Measurements from ENCODE around the gene HMHB1.

Gene HMHB1

DNA sequence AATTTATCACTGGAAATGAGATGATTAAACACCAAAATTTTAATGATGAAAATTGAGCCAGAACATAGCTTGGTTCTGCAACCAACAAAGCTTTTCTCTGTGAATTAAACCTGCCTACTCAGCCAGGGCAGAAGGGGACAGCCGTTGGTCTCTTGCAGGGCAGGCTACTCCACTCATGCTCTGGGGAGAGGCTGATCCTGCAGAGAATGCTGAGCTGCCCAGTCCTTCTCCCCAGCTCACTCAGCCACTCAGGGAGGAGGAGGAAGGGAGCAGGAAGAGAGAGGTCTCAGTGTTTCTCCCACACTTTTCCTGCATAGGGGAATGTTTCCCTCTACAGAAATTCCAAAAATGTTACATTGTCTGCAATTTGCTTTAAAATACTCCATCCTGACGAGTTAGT is 40.4 kb upstream of the HMHB1 start:
- no peak for DNase-seq (ENCODE audit: low spot score)
- TF ChIP-seq, protein P1, sequence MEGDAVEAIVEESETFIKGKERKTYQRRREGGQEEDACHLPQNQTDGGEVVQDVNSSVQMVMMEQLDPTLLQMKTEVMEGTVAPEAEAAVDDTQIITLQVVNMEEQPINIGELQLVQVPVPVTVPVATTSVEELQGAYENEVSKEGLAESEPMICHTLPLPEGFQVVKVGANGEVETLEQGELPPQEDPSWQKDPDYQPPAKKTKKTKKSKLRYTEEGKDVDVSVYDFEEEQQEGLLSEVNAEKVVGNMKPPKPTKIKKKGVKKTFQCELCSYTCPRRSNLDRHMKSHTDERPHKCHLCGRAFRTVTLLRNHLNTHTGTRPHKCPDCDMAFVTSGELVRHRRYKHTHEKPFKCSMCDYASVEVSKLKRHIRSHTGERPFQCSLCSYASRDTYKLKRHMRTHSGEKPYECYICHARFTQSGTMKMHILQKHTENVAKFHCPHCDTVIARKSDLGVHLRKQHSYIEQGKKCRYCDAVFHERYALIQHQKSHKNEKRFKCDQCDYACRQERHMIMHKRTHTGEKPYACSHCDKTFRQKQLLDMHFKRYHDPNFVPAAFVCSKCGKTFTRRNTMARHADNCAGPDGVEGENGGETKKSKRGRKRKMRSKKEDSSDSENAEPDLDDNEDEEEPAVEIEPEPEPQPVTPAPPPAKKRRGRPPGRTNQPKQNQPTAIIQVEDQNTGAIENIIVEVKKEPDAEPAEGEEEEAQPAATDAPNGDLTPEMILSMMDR (IDR thresholded peaks at IDR 0.05): no peak
- no peak overlapping the region for H3K27ac ChIP-seq
- no peak overlapping the region for H3K4me3 ChIP-seq

DNA sequence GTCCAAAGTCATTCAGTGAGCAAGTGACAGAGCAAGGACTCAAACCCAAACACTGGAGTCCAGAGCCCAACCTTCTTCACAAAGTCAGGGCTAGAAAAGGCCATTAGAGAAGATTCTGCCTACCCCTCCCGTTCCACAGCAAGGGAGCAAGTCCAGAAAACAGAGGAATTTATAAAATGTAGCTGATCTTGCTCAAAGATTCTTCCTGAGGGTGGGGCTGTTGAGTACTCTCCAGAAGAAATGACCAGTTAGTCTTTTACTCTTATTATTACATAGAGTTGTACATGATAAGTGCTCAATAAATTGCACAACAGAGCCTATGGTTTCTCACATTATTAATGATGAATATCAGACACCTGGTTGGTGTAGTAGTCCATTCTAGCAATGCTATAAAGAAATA is 39.3 kb upstream of the HMHB1 start:
- Histone ChIP-seq H3K27ac (no peak overlapping the region), H3K4me3 (no peak overlapping the region)
- no peak for DNase-seq (ENCODE audit: low spot score)
- TF ChIP-seq, protein P1 (IDR thresholded peaks at IDR 0.05): no peak

DNA sequence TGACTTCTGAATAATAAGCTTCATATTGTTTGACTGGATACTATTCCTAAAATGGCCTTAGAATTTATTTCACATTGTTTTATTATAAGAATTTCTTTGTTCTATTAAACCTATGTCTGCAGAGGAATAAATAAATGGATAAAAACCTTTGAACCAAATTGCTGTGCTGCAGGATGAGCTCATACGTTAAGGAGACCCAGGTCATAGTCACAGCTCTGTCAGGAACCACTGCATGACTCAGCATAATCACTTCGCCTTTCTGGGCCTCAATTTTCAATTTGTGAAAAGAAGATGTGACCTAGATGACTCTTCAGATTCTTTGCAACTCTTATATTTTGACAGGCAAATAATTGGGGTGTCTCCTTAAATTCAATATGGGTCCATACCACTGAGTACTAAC is 36.7 kb upstream of the HMHB1 start:
- no peak for DNase-seq (ENCODE audit: low spot score)
- TF ChIP-seq, protein P1 (IDR thresholded peaks at IDR 0.05): no peak
- Histone ChIP-seq H3K27ac (no peak overlapping the region), H3K4me3 (no peak overlapping the region)

DNA sequence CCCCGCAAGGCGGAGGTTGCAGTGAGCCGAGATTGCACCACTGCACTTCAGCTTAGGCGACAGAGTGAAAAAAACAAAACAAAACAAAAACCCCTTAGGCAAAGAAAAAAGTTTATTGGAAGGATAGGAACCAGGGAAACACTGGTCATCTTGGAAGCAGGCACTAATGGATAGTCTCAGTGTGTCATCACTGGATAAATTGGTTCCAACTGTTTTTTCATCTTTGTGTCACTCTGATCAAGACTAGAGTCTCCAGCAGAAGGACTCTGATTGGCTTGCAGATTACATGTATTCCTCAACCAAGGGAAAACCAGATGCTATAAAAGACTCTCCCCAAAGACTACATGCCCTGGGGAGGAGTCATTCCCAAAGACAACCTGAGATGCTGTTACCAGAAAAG is 35.0 kb upstream of the HMHB1 start:
- TF ChIP-seq, protein P1 (IDR thresholded peaks at IDR 0.05): no peak
- no peak overlapping the region for H3K4me3 ChIP-seq
- no peak overlapping the region for H3K27ac ChIP-seq
- DNase-seq (ENCODE audit: low spot score): no peak

DNA sequence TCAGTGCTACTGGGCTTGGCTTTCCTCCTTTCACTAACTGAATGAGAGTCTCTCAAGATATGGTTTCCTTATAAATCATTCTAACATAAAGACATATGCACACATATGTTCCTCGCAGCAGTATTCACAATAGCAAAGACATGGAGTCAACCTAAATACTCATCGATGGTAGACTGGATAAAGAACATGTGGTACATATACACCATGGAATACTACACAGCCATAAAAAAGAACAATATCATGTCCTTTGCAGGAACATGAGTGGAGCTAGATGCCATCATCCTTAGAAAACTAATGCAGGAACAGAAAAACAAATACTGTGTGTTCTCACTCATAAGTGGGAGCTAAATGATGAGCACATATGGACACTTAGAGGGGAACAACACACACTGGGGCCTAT is 32.5 kb upstream of the HMHB1 start:
- DNase-seq (ENCODE audit: low spot score): no peak
- TF ChIP-seq, protein P1 (IDR thresholded peaks at IDR 0.05): no peak

DNA sequence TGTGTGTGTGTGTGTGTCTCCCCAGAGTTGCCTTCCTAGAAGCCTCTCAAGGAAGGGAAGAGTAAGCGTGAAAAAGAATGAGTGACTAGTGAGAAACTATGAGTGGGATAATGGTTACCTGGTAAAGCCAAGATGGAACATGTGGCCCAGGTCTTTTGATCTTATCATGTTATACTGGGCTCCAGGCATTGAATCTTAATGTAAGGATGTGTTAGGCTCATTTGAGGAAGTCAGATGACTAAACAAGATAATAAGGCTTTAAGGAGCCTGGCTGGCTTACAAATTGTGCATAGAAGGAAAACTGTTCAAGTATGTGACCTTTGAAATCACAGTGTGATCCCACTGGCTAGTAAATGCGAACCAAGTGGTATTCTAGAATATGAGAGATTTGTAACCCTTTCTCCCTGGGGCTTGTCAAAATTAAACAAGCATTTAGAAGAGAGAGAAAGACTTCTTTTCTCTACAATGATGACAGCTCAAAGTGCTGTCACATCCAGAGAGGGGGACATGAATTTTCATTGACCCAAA is 29.9 kb upstream of the HMHB1 start:
- TF ChIP-seq, protein P1 (IDR thresholded peaks at IDR 0.05): no peak
- DNase-seq (ENCODE audit: low spot score): no peak
- H3K27ac ChIP-seq: no peak overlapping the region
- no peak overlapping the region for H3K4me3 ChIP-seq

More for the DNA sequence above, 32.5 kb upstream of the HMHB1 start:
- Histone ChIP-seq H3K4me3 (no peak overlapping the region), H3K27ac (no peak overlapping the region)

DNA sequence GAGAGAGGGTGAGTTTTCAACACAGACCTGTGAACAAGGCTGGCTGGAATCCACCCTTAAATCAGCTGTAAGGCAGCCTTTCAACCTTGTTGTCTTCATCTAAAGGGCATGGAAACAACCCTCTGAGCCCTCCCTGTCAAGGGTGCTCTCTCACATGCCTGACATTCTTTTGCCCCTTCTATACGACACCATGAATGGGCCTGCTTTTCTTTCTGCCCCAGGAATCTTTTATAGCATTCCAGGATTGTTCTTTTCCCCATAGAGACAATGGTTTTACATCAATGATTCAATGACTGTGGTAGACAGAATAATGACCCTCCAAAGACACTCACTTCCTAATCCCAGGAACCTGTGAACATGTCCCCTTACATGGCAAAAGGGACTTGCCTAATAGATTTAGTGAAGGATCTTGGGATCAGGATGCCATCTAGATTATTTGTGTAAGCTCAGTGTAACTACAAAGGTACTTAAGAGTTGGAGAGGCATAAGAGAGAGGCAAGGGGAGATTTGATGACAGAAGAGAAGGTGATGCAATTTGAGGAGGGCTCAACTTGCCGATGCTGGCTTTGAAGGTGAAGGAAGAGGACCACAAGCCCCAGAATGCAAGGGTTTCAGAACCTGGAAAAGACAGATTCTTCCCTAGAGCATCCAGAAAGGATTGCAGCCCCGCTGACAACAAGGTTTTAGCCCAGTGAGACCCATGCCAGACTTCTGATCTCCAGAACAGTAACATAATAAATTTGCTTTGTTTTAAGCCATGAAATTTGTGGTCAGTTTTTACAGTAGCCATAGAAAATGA is 29.2 kb upstream of the HMHB1 start:
- Histone ChIP-seq H3K27ac (no peak overlapping the region), H3K4me3 (no peak overlapping the region)
- TF ChIP-seq, protein P1 (IDR thresholded peaks at IDR 0.05): no peak
- DNase-seq (ENCODE audit: low spot score): no peak

Data from coronary artery (tissue), 2 donors.